ENCODE data around the gene BTBD18.

BTBD18 gene

DNA sequence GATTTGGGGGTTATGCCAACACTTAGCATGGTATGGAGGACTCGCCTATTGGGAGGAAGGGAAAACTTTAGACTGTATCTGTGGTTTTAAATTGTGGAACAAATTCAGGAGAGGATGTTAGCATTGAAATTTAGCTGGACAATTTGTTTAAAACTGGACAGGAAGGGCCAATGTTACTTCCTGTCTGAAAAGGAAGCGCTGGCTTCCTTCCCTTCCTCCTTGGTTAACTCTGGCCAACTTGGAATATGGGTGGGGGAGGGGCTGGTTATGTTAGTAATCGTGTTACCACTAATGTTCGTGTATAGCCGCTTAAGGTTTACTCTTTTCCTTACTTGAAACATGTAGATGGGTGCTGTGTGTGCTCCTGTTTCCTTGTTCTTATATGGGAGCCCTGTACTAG lies 23.9 kb upstream of the BTBD18 start:
- DNase-seq (ENCODE audit: low spot score) = no peak

DNA sequence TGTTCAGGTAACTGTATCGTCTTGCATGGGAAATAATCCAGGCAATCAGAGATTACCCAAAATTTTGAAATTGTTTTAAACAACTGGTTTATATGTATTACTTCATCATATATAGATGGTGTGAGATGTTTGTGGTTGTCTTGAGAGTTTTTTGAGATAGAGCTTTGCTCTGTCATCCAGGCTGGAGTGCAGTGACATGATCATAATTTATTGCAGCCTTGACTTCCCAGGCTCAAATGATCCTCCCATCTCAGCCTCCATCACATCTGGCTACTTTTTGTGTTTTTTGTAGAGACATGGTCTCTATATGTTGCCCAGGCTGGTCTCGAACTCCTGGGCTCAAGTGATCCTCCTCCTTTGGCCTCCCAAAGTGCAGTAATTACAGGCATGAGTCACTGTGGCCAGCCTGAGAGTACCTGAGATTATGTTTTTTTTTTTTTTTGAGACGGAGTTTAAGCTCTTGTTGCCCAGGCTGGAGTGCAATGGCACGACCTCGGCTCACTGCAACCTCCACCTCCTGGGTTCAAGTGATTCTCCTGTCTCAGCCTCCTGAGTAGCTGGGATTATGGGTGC lies 21.5 kb upstream of the BTBD18 start:
- no peak for DNase-seq (ENCODE audit: low spot score)

DNA sequence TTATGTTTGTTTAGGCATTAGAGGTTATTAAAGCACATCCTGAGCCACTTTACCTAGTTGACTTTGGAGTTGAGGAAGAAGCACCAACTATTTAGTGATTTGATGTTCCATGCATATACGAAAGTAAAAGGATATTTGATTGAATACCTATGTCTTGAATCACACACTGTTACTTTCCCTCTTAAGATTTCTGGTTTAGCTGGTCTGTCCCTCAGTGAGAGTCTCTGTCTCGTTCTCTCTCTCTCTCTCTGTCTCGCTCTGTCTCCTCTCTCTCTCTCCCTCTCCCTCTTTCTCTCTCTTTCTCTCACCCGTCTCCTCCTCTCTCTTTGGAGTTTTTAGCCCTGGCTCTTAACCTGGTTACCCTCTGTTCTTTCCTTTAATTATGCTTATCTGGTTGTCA lies 20.9 kb upstream of the BTBD18 start:
- no peak for DNase-seq (ENCODE audit: low spot score)

DNA sequence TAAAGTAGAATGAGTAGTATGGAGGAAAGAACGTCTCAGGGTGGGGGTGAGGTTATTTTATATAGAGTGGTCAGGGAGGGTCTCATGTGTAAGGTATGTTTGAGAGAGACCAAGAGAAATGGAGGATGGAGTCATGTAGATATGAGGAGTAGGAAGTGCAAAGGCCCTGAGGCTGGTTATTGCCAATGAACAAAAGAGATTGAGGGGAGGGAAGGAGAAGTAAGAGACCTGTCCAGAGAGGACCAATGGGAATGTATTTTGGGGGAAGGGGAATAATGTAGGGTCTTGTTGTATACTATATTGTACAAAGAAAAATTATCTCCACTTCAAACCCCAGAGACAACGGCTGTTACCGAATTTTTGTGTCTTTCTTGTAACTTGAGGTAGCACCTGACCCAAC lies 19.7 kb upstream of the BTBD18 start:
- DNase-seq (ENCODE audit: low spot score) = no peak

DNA sequence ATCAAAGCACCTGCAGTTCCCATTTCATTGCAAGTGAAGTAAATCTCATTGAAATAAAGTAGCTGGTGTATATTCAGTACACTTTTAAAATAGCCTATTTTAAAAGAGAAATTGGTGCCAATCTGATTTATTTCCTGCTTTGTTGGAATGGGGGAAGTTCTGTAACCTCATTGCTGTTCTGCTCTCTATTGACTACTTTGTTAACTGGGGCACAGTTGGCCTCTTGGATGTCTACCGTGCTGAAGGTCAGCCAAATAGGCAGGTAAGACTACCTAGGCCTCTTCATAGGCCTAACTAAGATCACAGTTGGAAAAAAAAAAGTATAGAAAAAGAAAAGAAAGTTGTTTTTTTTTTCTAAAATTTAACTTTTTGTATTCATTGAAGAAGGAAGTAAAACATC lies 19.2 kb upstream of the BTBD18 start:
- no peak for DNase-seq (ENCODE audit: low spot score)

DNA sequence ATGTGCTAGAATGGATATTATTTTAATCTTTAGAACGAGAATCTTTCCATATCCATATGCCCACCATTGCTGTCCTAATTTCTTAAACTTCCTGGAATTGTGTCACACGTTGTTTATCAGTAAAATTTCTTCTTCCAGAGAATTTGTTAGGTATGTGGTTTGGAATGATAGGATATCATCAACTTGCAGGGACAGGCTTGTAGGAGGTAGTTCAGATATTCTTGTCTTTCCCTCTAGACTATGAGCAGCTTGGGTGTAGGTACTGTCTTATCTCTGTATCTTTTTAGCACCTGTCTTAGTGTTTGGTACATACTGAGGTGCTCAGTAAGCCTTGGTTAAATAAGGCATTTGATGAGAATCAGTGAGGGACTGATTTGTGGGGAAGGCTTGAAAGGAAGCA lies 13.4 kb upstream of the BTBD18 start:
- no peak for DNase-seq (ENCODE audit: low spot score)

DNA sequence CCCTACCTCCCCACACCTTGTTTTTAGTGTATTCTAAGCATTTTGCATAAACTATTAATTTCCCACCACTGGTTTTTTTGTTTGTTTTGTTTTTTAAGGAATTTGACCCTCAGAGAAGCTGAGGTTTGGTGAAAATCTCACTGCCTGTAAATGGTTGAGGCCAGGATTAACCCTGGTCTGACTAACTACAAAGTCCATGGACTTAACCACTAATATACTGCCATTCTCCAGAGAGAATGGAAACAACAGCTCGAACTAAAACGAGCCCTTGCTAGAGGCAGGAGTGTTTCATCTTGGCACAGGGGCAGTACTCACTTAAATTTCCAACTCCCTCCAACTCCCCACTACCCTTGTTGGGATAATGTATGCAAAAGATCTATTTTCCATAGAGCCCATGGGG lies 12.9 kb upstream of the BTBD18 start:
- DNase-seq (ENCODE audit: low spot score) = no peak

DNA sequence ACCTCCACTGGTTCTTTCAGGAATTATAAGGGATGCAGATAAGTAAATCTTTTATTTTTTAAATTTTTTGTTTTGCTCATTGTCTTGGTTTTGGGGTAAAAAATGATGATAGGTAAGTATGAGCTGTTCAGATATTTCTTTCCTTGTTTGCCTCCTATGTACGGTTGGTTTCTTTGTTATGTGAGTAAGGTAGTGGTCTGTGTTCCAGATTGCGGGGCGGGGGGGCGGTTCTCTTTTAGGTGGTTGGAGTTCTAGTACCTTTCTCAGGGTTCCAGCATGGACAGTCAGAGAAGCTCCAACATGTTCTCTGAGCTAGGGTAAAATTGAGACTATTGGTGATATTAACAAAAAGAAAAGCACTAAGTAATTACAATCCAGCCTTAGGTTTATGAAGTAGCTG lies 12.4 kb upstream of the BTBD18 start:
- DNase-seq (ENCODE audit: low spot score) = no peak

DNA sequence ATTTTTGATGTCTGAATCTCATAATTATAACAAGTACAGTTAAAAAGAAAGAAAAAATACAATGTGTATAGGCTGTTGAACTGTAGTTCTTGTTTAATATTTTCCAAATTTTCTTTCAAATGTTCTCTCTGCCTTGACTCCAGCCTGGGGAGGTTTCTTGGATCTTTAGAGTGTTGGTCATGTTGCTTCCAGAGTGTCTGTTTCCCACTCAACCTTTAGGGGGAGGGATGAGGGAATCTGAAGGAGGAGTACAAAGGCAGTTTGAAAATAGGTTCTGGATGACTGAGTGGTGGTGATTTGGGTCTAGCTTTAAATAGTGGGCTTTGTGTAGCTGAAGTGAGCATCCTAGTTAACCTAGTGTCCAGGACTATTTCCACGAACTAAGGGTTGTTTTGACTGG lies 11.9 kb upstream of the BTBD18 start:
- DNase-seq (ENCODE audit: low spot score) = no peak

DNA sequence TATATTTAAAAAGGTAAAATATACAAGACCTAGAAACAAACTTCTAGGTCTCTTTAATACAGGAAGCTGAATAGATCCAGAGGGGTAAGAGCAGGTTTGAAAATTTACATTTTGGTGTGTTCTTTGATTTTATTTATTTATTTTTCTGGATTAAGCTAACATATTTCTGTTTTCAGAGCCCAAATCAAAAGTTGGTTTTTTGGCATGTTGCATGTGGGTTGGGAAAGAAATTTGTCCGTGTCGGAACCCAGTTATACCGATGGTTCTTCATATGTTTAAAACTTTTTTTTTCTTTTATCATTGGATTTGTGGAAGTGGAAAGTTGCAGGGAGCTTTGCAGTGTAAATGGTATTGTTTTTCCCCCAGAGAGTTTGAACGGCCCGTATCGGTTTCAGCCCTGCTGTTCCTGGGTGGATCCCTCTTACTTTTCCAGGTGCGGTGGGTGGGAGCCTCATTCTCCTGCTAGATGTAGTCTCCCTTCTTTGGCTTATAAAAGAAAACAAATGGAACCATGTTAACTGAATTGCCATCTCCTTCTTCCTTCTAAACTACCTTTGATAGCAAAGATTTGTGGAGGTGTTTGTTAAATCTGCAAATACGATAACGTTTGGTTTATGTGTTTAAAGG lies 10.7 kb upstream of the BTBD18 start:
- no peak for DNase-seq (ENCODE audit: low spot score)

DNA sequence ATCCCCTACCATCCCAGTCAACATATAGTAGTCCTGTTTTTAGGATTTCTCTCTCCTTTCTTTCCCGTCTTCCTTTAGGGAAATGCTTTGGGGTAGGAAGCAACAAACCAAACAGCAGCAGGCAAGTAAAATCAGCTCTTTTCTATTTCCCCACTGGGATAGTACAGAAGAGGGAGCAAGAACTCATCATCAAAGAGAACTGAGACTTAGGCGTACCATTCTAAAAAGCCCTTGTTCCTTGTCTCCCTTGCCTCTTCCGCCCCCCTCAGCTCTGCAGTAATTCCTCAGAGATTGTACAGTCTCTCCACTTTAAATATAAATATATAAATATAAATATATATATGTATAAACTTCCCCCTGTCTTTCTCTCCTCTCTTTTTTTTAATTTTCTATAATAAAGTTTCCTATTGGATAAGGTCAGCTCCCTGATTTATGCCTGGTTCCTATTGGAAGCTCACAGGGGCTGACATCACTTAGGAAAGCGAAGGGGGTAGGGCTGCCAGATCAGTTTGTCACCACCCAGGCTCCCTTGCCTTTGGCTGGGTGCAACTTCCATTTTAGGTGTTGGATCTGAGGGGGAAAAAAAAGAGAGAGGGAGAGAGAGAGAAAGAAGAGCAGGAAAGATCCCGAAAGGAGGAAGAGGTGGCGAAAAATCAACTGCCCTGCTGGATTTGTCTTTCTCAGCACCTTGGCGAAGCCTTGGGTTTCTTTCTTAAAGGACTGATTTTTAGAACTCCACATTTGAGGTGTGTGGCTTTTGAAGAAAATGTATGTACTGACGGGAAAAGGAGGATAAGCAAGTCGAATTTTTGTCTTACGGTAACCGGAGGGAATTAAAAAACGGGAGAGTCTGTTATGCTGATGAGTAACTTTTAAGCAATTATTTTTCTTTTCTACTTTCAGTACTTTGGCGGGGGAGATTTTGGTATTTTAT lies 9.9 kb upstream of the BTBD18 start, which contains the start of gene CTNND1:
Gene CTNND1, plus strand, starts transcription at position 502 of the 934 bp plus-strand sequence. CDS start 29,677 bp downstream, outside the sequence.
- peak; percentile 46 for DNase-seq (ENCODE audit: low spot score)

DNA sequence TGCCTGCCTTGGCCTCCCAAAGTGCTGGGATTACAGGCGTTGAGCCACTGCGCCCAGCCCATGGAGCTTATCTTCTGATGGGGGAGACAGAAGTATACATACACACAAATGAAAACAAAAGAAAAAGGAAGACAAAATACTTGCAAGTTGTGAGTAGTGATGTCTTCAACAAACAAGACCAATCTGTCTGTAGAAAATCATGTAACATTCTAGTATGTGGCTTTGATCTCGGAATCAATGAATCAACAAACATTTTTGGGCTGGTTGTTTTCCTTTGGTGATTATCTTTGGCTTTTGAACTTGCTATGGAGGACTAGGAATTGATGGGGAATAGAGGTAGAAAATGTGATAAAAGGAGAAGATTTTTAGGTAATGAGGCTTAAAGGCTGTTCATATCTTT lies 6.6 kb upstream of the BTBD18 start:
- no peak for DNase-seq (ENCODE audit: low spot score)

DNA sequence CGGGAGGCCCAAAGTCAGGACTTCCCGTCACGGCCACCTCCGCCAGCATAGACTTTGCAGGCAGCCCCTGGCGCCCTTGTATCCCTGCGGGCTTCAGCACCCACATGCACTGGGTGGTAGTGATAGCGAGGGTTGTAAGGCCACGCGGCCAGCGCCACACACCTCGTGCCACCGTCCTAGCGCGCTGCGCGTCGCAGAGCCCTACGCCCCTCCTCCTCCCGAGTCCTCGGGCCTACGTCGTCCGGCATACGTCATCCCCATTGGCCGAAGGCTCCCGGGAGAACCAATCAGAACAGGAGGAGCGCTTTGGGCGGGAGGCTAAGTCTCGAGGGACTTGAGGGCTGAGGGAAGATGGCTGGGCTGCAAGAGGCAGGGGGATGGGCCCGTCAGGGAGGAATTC lies 1.3 kb upstream of the BTBD18 start:
- no peak for DNase-seq (ENCODE audit: low spot score)

DNA sequence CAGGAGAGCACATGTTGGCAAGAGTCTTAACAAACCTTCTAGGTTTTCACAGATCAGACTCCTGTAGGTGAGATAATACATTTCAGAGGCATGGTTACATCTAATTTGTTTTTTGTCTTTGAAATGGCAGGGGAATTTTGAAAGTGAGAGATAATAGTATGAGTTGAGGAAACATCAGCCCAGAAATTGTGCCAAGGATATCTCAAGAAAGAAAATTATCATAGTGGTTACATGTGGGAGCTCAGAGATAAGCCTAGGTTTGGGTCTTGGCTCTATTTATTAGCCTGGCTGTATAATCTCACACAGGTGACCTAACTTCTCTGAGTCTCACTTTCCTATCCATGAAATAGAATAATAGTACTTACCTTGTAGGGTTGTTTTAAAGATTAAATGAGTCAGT lies 443 bp downstream of the BTBD18 start:
- DNase-seq (ENCODE audit: low spot score) = no peak

DNA sequence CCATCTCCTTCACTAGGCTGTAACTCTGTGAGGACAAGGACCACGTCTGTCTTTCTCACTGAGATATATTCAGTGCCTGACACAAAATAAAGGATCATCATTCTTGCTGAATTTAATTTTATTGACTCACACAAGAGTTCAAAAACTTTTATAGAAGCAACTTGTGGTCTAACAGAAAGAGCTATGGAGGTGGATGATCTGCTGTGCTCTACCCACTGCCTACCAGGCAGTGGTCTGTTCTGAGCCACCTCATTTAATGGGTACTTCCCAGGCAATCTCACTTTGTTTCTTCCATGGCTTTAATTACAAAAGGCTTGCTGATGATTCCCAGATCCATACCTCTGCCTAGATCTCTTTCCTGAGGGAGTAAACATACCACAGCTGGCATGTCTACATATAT lies 4.7 kb downstream of the BTBD18 start:
- DNase-seq (ENCODE audit: low spot score) = no peak

DNA sequence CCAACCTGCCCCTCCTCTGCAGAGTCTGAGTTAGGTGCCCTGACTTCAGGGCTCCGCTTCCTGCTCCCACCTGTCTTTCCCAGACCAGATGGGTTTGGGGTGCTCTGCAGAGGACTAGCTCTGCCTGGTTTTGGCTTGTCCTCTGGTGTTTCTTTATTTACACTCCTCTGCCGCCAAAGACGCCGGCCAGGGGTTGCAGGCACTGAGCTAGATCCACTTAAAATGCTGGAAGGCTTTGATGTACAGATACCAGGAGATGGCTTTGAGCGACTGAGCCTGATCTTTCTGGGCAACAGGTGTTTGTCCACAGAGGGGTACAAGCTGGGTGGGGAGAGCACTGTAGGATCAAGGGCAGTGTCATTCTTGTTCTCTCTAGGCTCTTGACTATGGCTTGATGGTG lies 6.4 kb downstream of the BTBD18 start:
- no peak for DNase-seq (ENCODE audit: low spot score)

DNA sequence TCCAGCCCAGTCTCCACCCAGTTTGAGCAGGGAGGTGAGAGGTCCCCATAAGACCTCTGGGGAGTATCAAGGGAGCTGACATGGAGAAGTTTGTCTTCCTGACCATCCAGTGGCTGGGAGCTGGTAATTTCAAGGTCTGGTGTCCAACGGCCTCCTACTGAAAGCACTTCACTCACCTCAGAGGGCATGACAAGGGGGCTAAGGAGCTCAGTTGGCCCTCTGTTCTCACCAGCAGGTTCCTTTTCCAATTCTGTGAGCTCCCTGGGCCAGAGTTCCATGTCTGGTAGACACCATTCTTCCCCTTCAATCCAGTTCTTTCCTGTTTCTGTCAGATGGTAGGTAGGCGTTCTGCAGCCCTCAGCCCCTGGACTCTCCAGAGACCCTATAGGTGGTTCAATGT lies 7.3 kb downstream of the BTBD18 start:
- no peak for DNase-seq (ENCODE audit: low spot score)

DNA sequence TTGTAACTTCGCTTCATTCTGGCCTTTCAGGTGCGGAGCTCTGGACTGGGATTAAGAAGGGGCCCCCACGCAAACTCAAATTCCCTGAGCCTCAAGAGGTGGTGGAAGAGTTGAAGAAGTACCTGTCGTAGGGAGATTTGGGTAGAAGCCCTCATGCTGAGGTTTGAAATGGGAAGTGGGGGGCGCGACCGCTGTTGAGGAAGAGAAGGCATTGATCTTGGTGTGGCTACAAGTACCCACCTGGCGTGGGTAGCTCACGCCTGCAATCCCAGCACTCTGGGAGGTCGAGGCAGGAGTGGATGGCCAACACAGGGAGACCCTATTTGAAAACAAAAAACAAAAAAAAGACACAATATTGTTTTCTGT lies 9.5 kb downstream of the BTBD18 start:
- DNase-seq (ENCODE audit: low spot score) = no peak

DNA sequence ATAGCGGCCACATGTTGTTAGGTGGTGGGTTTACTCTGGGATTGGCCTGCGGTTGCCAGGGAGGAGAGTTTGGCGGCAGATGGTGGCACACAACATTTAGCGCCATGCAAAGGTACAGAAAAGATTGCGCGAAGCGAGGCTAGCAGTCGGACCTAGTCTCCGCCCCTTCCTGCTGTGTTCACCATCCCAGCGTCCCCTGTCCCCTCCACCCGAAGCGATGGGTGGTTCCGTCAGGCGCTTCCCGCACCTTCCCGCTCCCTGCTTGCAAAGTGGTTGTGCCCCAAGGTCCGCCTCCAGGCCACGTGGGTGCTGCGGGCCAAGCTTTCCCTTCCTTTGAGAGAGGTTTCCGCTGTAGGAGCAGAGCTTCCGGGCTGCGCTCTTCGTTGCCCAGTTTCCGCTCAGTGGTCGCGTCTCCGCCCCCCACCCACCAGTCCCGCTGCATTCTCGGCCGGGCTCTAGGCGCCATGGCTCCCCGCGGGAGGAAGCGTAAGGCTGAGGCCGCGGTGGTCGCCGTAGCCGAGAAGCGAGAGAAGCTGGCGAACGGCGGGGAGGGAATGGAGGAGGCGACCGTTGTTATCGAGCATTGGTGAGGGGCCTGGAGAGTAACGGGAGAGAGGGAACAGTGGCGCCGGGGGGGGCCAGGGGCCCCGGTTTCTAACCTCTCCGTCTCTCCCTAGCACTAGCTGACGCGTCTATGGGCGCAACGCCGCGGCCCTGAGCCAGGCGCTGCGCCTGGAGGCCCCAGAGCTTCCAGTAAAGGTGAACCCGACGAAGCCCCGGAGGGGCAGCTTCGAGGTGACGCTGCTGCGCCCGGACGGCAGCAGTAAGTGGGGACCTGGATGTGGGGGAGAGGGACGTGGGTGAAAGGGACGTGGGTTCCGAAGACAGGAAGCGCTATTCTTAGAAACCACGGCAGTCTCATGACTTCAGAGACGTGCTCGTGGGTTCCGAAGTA lies 10.2 kb downstream of the BTBD18 start, which contains the start of gene SELENOH:
Gene SELENOH, plus strand, starts transcription at position 360 of the 955 bp plus-strand sequence. Its CDS starts 105 bp downstream, at position 465.
- peak; percentile 90 for DNase-seq (ENCODE audit: low spot score)

DNA sequence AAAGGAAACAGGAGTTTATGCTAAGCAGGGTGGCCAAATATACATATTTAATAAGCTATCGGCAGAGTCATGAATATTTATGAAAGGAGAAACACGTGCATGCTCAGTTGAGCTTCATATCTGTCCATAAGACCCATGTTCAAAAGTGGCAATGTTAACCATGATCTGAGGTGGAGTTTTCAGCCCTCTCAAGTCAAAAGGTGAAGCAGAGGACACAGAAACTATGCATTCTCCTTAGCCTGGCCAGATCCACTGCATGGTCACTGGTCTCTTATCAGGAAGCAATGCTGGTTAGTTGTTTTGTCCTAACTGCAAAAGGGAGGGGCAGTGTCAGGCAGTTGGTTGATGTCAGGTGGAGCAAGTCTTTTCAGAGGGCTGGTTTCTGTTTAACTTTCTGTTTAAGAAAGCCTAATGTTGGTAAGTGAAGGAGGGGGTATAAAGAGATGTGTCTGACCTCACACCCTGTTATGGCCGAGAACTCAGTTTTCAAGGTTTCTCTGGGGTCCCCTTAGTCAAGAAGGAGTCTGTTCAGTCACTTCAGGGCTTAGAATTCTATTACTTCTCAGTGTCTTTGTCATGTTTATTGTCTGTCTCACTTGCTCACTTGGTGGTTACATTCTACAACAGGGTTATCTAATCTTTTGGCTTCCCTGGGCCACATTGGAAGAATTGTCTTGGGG lies 15.9 kb downstream of the BTBD18 start:
- DNase-seq (ENCODE audit: low spot score) = no peak

DNA sequence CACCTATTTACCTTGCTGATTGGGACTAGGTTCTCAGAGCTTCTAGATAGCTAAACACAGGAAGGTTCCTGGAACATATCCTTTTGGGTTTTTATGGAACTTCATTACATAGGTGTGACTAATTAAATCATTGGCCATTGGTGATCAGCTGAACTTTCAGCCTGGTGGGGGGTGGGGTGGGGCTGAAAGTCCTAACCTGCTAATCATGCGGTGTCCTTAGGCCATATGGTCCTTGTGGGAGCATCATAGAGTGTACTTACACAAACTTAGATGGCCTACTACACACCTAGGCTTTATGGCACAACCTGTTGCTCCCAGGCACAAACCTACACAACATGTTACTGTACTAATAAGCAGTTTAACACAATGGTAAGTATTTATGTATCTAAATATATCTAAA lies 19.0 kb downstream of the BTBD18 start:
- no peak for DNase-seq (ENCODE audit: low spot score)
